ENCODE results near the gene ZNF235.
"Not testable (repeated sequence)": the region's sequence is repeated elsewhere in the genome, so short reads cannot be mapped to it uniquely, and the experiment has no call there.

Gene ZNF235

DNA sequence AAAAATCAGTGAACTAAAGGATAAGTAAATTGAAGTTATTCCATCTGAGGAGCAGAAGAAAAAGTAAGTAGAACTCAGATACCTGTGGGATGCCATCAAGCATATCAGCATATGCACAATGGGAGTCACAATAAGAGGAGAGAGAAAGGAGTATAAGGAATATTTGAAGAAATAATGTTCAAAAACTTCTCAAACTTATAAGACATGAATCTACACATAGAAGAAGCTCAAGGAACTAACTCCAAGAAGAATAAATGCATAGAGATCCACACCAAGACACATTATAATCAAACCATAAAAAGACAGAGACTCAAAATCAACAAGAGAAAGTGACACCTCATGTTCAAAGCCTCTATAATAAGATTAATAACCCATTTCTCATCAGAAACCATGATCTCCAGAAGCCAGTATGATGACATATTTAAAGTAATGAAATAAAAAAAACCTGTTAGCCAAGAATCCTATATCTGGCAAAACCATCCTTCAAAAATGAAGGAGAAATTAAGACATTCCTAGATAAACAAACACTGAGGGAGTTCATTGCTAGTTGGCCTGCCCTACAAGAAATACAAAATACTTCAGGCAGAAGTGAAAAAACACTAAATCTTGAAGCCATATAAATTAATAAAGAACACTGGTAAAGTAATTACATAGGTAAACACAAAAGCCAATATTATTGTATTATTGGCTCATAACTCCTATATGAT is 49.0 kb downstream of the ZNF235 start:
- Histone ChIP-seq H3K27ac (ENCODE audit: low read depth, low read length) (no peak overlapping the region), H3K4me3 (ENCODE audit: insufficient read depth, low read length, poor library complexity, severe bottlenecking) (no peak overlapping the region), H3K9me2 (replicated peaks; ENCODE audit: insufficient read depth, low read length) (no peaks in the 10 kb centered on the region), H3K9me3 (ENCODE audit: insufficient read depth, low read length) (peaks cover 14% of the 10 kb centered on the region; the same call in 1 of the 2 replicates), H3K36me3 (ENCODE audit: low read length) (peaks cover 3% of the 10 kb centered on the region; the same call in 1 of the 2 replicates), H3K79me2 (ENCODE audit: insufficient read depth, low read length) (no peaks in the 10 kb centered on the region), H3F3A (ENCODE audit: insufficient read depth) (no peaks in the 10 kb centered on the region), H2AFZ (ENCODE audit: low read depth, low read length, severe bottlenecking) (no peak overlapping the region), H3K27me3 (ENCODE audit: low read length) (no peaks in the 10 kb centered on the region), H3K9ac (ENCODE audit: low read length) (no peak overlapping the region), H3K4me2 (ENCODE audit: low read depth, low read length, poor library complexity, severe bottlenecking) (no peak overlapping the region), H4K20me1 (ENCODE audit: low read depth, low read length) (no peaks in the 10 kb centered on the region)
- TF ChIP-seq CTCF (IDR thresholded peaks at IDR 0.05; ENCODE audit: insufficient read depth, low read length, poor library complexity, severe bottlenecking): no peak
- TF ChIP-seq EZH2phosphoT487 (conservative IDR thresholded peaks at IDR 0.05; ENCODE audit: low read length): no peak

- Histone ChIP-seq H3K9ac (ENCODE audit: low read length) (no peak overlapping the region), H3K79me2 (ENCODE audit: insufficient read depth, low read length) (no peaks in the 10 kb centered on the region), H3K27ac (ENCODE audit: low read depth, low read length) (no peak overlapping the region), H3K27me3 (ENCODE audit: low read length) (no peaks in the 10 kb centered on the region), H3F3A (ENCODE audit: insufficient read depth) (no peaks in the 10 kb centered on the region), H3K36me3 (ENCODE audit: low read length) (peaks cover 7% of the 10 kb centered on the region), H3K9me3 (ENCODE audit: insufficient read depth, low read length) (peaks cover 19% of the 10 kb centered on the region; the same call in 1 of the 2 replicates), H3K4me2 (ENCODE audit: low read depth, low read length, poor library complexity, severe bottlenecking) (no peak overlapping the region), H3K9me2 (replicated peaks; ENCODE audit: insufficient read depth, low read length) (no peaks in the 10 kb centered on the region), H4K20me1 (ENCODE audit: low read depth, low read length) (no peaks in the 10 kb centered on the region), H2AFZ (ENCODE audit: low read depth, low read length, severe bottlenecking) (no peak overlapping the region), H3K4me3 (ENCODE audit: insufficient read depth, low read length, poor library complexity, severe bottlenecking) (no peak overlapping the region)
- no peak for TF ChIP-seq CTCF (IDR thresholded peaks at IDR 0.05; ENCODE audit: insufficient read depth, low read length, poor library complexity, severe bottlenecking)
Observed at GRCh38 chr19:44254496-44254895, 50.3 kb downstream of the ZNF235 start.

DNA sequence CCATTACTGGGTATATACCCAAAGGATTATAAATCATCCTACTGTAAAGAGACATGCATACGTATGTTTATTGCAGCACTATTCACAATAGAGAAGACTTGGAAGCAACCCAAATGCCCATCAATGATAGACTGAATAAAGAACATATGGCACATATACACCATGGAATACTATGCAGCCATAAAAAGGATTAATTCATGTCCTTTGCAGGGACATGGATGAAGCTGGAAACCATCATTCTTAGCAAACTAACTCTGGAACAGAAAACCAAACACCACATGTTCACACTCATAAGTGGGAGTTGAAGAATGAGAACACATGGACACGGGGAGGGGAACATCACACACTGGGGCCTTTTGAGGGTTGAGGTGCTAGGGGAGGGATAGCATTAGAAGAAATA is 51.4 kb downstream of the ZNF235 start:
- not testable (repeated sequence) for H3K9ac ChIP-seq (ENCODE audit: low read length); H3K4me2 ChIP-seq (ENCODE audit: low read depth, low read length, poor library complexity, severe bottlenecking); H3F3A ChIP-seq (ENCODE audit: insufficient read depth); H3K9me2 ChIP-seq (replicated peaks; ENCODE audit: insufficient read depth, low read length); H4K20me1 ChIP-seq (ENCODE audit: low read depth, low read length); H3K4me3 ChIP-seq (ENCODE audit: insufficient read depth, low read length, poor library complexity, severe bottlenecking); H3K27ac ChIP-seq (ENCODE audit: low read depth, low read length); H2AFZ ChIP-seq (ENCODE audit: low read depth, low read length, severe bottlenecking); H3K27me3 ChIP-seq (ENCODE audit: low read length); H3K79me2 ChIP-seq (ENCODE audit: insufficient read depth, low read length)
- Histone ChIP-seq H3K9me3 (ENCODE audit: insufficient read depth, low read length) (peaks cover 25% of the 10 kb centered on the region; the same call in 1 of the 2 replicates), H3K36me3 (ENCODE audit: low read length) (peaks cover 16% of the 10 kb centered on the region)

- not testable (repeated sequence) for H3F3A ChIP-seq (ENCODE audit: insufficient read depth); H3K9me2 ChIP-seq (replicated peaks; ENCODE audit: insufficient read depth, low read length); H2AFZ ChIP-seq (ENCODE audit: low read depth, low read length, severe bottlenecking); H4K20me1 ChIP-seq (ENCODE audit: low read depth, low read length); H3K27me3 ChIP-seq (ENCODE audit: low read length); H3K4me3 ChIP-seq (ENCODE audit: insufficient read depth, low read length, poor library complexity, severe bottlenecking); H3K79me2 ChIP-seq (ENCODE audit: insufficient read depth, low read length); H3K27ac ChIP-seq (ENCODE audit: low read depth, low read length); H3K4me2 ChIP-seq (ENCODE audit: low read depth, low read length, poor library complexity, severe bottlenecking); H3K9ac ChIP-seq (ENCODE audit: low read length)
- Histone ChIP-seq H3K36me3 (ENCODE audit: low read length) (peaks cover 21% of the 10 kb centered on the region), H3K9me3 (ENCODE audit: insufficient read depth, low read length) (peaks cover 27% of the 10 kb centered on the region; the same call in 1 of the 2 replicates)
Observed at GRCh38 chr19:44252332-44252731, 52.5 kb downstream of the ZNF235 start.
